ENCODE results near the gene NOC2L.
"Not testable (repeated sequence)": the region's sequence is repeated elsewhere in the genome, so short reads cannot be mapped to it uniquely, and the experiment has no call there.

DNA sequence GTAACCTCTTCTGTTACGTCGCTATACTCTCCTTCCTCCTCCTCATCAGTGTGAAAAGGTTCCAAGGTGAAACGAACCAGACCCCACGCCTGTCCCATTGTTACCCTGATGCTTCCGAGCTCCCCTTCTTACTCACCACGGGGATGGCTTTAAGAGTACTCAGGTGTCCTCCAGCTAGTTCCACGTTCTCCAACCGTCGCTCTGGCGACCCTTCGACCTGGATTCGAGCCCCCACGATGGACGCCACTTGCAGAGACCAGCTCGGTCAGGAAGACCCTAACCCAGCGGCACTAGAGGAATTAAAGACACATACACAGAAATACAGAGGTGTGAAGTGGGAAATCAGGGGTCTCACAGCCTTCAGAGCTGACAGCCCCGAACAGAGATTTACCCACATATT lies 61.1 kb downstream of the NOC2L start:
- TF ChIP-seq, protein P1, sequence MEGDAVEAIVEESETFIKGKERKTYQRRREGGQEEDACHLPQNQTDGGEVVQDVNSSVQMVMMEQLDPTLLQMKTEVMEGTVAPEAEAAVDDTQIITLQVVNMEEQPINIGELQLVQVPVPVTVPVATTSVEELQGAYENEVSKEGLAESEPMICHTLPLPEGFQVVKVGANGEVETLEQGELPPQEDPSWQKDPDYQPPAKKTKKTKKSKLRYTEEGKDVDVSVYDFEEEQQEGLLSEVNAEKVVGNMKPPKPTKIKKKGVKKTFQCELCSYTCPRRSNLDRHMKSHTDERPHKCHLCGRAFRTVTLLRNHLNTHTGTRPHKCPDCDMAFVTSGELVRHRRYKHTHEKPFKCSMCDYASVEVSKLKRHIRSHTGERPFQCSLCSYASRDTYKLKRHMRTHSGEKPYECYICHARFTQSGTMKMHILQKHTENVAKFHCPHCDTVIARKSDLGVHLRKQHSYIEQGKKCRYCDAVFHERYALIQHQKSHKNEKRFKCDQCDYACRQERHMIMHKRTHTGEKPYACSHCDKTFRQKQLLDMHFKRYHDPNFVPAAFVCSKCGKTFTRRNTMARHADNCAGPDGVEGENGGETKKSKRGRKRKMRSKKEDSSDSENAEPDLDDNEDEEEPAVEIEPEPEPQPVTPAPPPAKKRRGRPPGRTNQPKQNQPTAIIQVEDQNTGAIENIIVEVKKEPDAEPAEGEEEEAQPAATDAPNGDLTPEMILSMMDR (IDR thresholded peaks at IDR 0.05; ENCODE audit: low read length): not testable (repeated sequence)
- TF ChIP-seq EZH2 (optimal IDR thresholded peaks at IDR 0.05; ENCODE audit: low read depth, low read length): not testable (repeated sequence)
